Endothelial cell of umbilical vein (primary cell): ENCODE data around the gene RHOG. TPM values are rescaled to one million over a fixed set of nuclear protein-coding genes. Genes with fewer than 3 reads are reported as not detected.

Source experiments
- BruUV-seq: library from RNA; stranded (reverse); fragments of 400-500 nt; replicated peaks from 2 replicates; lab custom pipeline; 2021; lab: Mats Ljungman, UMichigan
- CTCF ChIA-PET: fragments of 300-600, 350-600 bp; sonication (Branson Sonifier 250); formaldehyde crosslinking; loops from one replicate; lab custom pipeline; 2021; ENCODE audit warnings: antibody characterized with exemption, inconsistent platforms; lab: Charles Lee
- POLR2A ChIA-PET: fragments of 300-600, 350-600 bp; sonication (Branson Sonifier 250); formaldehyde crosslinking; loops from one replicate; lab custom pipeline; 2021; ENCODE audit warnings: antibody characterized with exemption, inconsistent platforms; lab: Charles Lee
- DNase-seq: peaks from one replicate; pipeline ENCODE4 v3.0.0-alpha.2; 2011; ENCODE audit warnings: low read depth, low spot score
- FAIRE-seq: peaks from 2 replicates; lab custom pipeline; 2011; peaks lifted over from hg19 to GRCh38; lab: Jason Lieb, UNC
- H2AFZ ChIP-seq: 2 replicates; pipeline ENCODE4 v1.6.0; 2012; ENCODE audit warnings: low read depth, low read length, control low read depth, inconsistent platforms
- H3K27ac ChIP-seq: 2 replicates; pipeline ENCODE4 v1.5.1; 2011; ENCODE audit warnings: low read depth, mild to moderate bottlenecking, control low read depth, low read length, moderate library complexity; ENCODE audit not compliant: insufficient read depth
- H3K27me3 ChIP-seq, 2 experiments: 2 replicates each; pipeline versions ENCODE4 v1.6.0 to v1.6.1; 2011; ENCODE audit warnings: low read length in 2 of 2, mixed read lengths in 1 of 2; ENCODE audit not compliant: control insufficient read depth in 2 of 2, insufficient read depth in 2 of 2
- H3K36me3 ChIP-seq, 2 experiments: 2 replicates in 1 of 2; 3 replicates in 1 of 2; pipeline ENCODE4 v1.5.1; 2011; ENCODE audit warnings: low read length in 2 of 2, mild to moderate bottlenecking in 1 of 2, moderate library complexity in 1 of 2; ENCODE audit not compliant: control insufficient read depth in 2 of 2, insufficient read depth in 2 of 2; ENCODE audit errors: extremely low read depth in 1 of 2
- H3K4me1 ChIP-seq: 3 replicates; pipeline ENCODE4 v1.5.1; 2011; ENCODE audit warnings: mild to moderate bottlenecking, low read length; ENCODE audit not compliant: control insufficient read depth, insufficient read depth; ENCODE audit errors: extremely low read depth
- H3K4me2 ChIP-seq: 2 replicates; pipeline ENCODE4 v1.6.1; 2011; ENCODE audit warnings: low read length, control low read depth, mixed read lengths; ENCODE audit not compliant: insufficient read depth
- H3K4me3 ChIP-seq, 3 experiments: fragments of 200-600 bp in 1 of 3; sonication (generic), shearing (Covaris generic) in 1 of 3; replicated peaks in 1 of 3; 2 replicates each; pipeline ENCODE4 v1.5.1; 2011 to 2016; ENCODE audit warnings: control low read depth in 3 of 3, low read length in 3 of 3, mild to moderate bottlenecking in 2 of 3, inconsistent platforms in 1 of 3, low read depth in 1 of 3, moderate library complexity in 1 of 3; ENCODE audit not compliant: insufficient read depth in 1 of 3
- H3K79me2 ChIP-seq: 2 replicates; pipeline ENCODE4 v1.6.0; 2012; ENCODE audit warnings: low read length, inconsistent platforms; ENCODE audit not compliant: control insufficient read depth, insufficient read depth
- H3K9ac ChIP-seq: replicated peaks from 2 replicates; pipeline ENCODE3; 2011; ENCODE audit warnings: low read length, control low read depth; ENCODE audit not compliant: insufficient read depth; ENCODE audit errors: extremely low read depth
- H3K9me1 ChIP-seq: replicated peaks from 3 replicates; pipeline ENCODE4 v1.6.0; 2011; ENCODE audit warnings: mild to moderate bottlenecking, low read length; ENCODE audit not compliant: control insufficient read depth, insufficient read depth; ENCODE audit errors: extremely low read depth
- H3K9me3 ChIP-seq: replicated peaks from 2 replicates; pipeline ENCODE4 v1.5.1; 2012; ENCODE audit warnings: low read length, inconsistent platforms; ENCODE audit not compliant: control insufficient read depth, insufficient read depth
- H4K20me1 ChIP-seq: replicated peaks from 2 replicates; pipeline ENCODE3; 2011; ENCODE audit warnings: mild to moderate bottlenecking, low read length; ENCODE audit not compliant: control insufficient read depth, insufficient read depth; ENCODE audit errors: extremely low read depth
- CTCF ChIP-seq, 2 donors: IDR thresholded peaks; 1 replicate in 1 of 2; 2 replicates in 1 of 2; pipeline ENCODE4 v1.5.1; 2011; ENCODE audit warnings: low read length in 2 of 2, mild to moderate bottlenecking in 2 of 2, moderate library complexity in 2 of 2, control low read depth in 1 of 2, inconsistent platforms in 1 of 2, low read depth in 1 of 2; ENCODE audit not compliant: insufficient read depth in 1 of 2; ENCODE audit errors: extremely low read depth in 1 of 2
- EZH2 ChIP-seq: IDR thresholded peaks from 2 replicates; pipeline ENCODE4 v1.6.1; 2012; ENCODE audit warnings: borderline replicate concordance, low read depth, mild to moderate bottlenecking, moderate library complexity, low read length, inconsistent platforms; ENCODE audit not compliant: severe bottlenecking
- FOS ChIP-seq: IDR thresholded peaks from 2 replicates; pipeline ENCODE4 v1.6.1; 2011; ENCODE audit warnings: mild to moderate bottlenecking, low read length, moderate library complexity, borderline replicate concordance; ENCODE audit not compliant: insufficient read depth
- GATA2 ChIP-seq: IDR thresholded peaks from 2 replicates; pipeline ENCODE4 v1.7.0; 2011; ENCODE audit warnings: low read depth, mild to moderate bottlenecking, moderate library complexity, mixed read lengths, low read length; ENCODE audit not compliant: insufficient read length, insufficient read depth
- JUN ChIP-seq: IDR thresholded peaks from 2 replicates; pipeline ENCODE4 v1.6.1; 2011; ENCODE audit warnings: borderline replicate concordance, low read depth; ENCODE audit not compliant: insufficient read length, insufficient read depth
- MAX ChIP-seq: IDR thresholded peaks from 2 replicates; pipeline ENCODE4 v1.6.1; 2011; ENCODE audit not compliant: insufficient read depth, insufficient read length
- MYC ChIP-seq: IDR thresholded peaks from one replicate; pipeline ENCODE4 v1.6.1; 2011; ENCODE audit warnings: mild to moderate bottlenecking, low read depth, low read length
- POLR2A ChIP-seq: IDR thresholded peaks from 2 replicates; pipeline ENCODE4 v1.6.1; 2012; ENCODE audit warnings: low read depth, mild to moderate bottlenecking, control low read depth, low read length
- POLR2AphosphoS5 ChIP-seq: IDR thresholded peaks from 2 replicates; pipeline ENCODE4 v1.6.1; 2012; ENCODE audit warnings: low read depth, mild to moderate bottlenecking, control low read depth, low read length, moderate library complexity; ENCODE audit not compliant: insufficient read depth
- dilution Hi-C: fragments of 300-500 bp; cut with MboI; formaldehyde crosslinking; loops from one replicate; pipeline ENCODE4 v1.15.0; 2019; ENCODE audit warnings: low sequenced_read_pairs; ENCODE audit not compliant: extremely low pct_ligation_motif_present
- intact Hi-C: fragments of 100-400 bp; cut with micrococcal nuclease; formaldehyde crosslinking; loops from one replicate; pipeline ENCODE4 v1.10.0; 2022
- polyA plus RNA-seq, 4 experiments: library from polyadenylated mRNA; depleted of rRNA in 3 of 4; stranded (reverse) in 3 of 4; unstranded in 1 of 4; fragments of >200 nt; gene quantifications; 2 replicates each; pipeline versions ENCODE4 v1.2.1 to v1.2.3, GENCODE V29; 2011 to 2012; ENCODE audit warnings: missing spikeins in 1 of 4
- total RNA-seq: library from RNA; stranded (reverse); gene quantifications from 2 replicates; pipeline ENCODE4 v1.2.3, GENCODE V29; 2021

RHOG gene
- total and polyA plus RNA-seq, 2 donors (not counting 3 experiments of a cell fraction or from before 2014, with no cell fraction given), result 69.0 to 119 TPM

- TF ChIP-seq POLR2AphosphoS5, result no peak
- TF ChIP-seq CTCF (IDR thresholded peaks at IDR 0.05; ENCODE audit: extremely low read depth in 1 of 2, insufficient read depth in 1 of 2, low read depth in 1 of 2, low read length in 2 of 2), result no peak
- no peak for TF ChIP-seq MYC
- no peak for TF ChIP-seq MAX
- TF ChIP-seq GATA2, result no peak
- no peak for TF ChIP-seq POLR2A
- no peak for TF ChIP-seq FOS
- TF ChIP-seq JUN, result no peak
- no peak for TF ChIP-seq EZH2
- no peaks in the 10 kb centered on the region for H4K20me1 ChIP-seq
- POLR2A ChIA-PET, result interaction anchor here (0.7 to 0.9 kb wide), 3 partner anchors 25 to 42 kb away, joined by 3 to 4 read pairs (median 4); no protein-coding TSS in a partner anchor
- BruUV-seq, result no TSS peak
- dilution Hi-C loops, result no loop called here
- no peaks in the 10 kb centered on the region for H3K36me3 ChIP-seq
- FAIRE-seq, result peak; percentile 40
- intact Hi-C loops, result no loop called here
- H3K27me3 ChIP-seq, result no peaks in the 10 kb centered on the region
- no peak overlapping the region for H3K27ac ChIP-seq
- H3K9ac ChIP-seq, result peak overlapping the region; percentile 66
- H3K9me3 ChIP-seq, result no peaks in the 10 kb centered on the region
- H3K4me1 ChIP-seq, result peaks cover 35% of the 10 kb centered on the region
- H2AFZ ChIP-seq, result peak overlapping the region; percentile 50
- no peaks in the 10 kb centered on the region for H3K9me1 ChIP-seq
- H3K4me3 ChIP-seq, result peak overlapping the region; percentile 50 to 93 (median 81)
- peak; percentile 60 for DNase-seq
- H3K79me2 ChIP-seq, result peaks cover 46% of the 10 kb centered on the region
- H3K4me2 ChIP-seq, result peak overlapping the region; percentile 96
- CTCF ChIA-PET, result interaction anchor here (0.8 to 5.5 kb wide), 16 partner anchors 9 to 245 kb away, joined by 3 to 88 read pairs (median 6); partner anchors contain the start of genes NUP98, PGAP2 and STIM1
Measured at GRCh38 chr11:3840004-3840869, 522 bp downstream of the RHOG start.
